Thyroid gland (tissue), 4 donors: ENCODE measurements around the gene PLEKHA7.

Source experiments
- CTCF ChIP-seq, 6 experiments: fragments of 200-600 bp in 3 of 6; fragments of 450-650 bp in 3 of 6; sonication (generic) in 3 of 6; IDR thresholded peaks; one replicate each; pipeline ENCODE4 v1.5.1; 2016 to 2019; ENCODE audit warnings: antibody characterized with exemption in 6 of 6, mild to moderate bottlenecking in 2 of 6, inconsistent platforms in 1 of 6, moderate library complexity in 1 of 6
- POLR2A ChIP-seq, 2 donors: fragments of 450-650 bp; IDR thresholded peaks; one replicate each; pipeline ENCODE4 v1.6.1; 2017; ENCODE audit warnings: antibody characterized with exemption in 2 of 2, mild to moderate bottlenecking in 2 of 2, moderate library complexity in 1 of 2

DNA sequence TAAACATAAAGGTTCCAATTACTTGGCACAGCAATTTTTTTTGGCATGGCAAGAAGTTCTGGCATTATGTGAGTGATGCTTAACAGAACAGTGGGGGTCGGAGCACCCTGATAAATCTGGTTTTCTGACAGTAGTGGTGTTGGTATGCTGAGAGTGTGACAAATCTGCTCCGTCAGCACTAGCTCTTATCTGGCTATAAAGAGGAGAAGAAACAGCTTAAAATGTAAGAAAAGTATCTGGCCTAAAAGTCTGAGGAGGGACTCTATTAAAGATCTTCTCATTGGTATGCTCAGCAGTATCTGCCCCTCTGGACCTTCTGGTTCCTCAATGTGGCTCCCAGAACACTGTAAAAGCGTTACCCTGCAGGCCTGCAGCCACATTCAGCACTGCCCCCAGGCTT lies 137.4 kb downstream of the PLEKHA7 start:
- TF ChIP-seq CTCF (IDR thresholded peaks at IDR 0.05), result no peak
- TF ChIP-seq POLR2A (IDR thresholded peaks at IDR 0.05), result no peak
